IgD-negative memory B cell (primary cell): ENCODE measurements around the gene LRRC8C. TPM values are rescaled to one million over a fixed set of nuclear protein-coding genes. Genes with fewer than 3 reads are reported as not detected.

ENCODE experiments used
- H3K27ac Mint-ChIP-seq, 3 donors: one replicate each; pipeline ENCODE4 v1.8.0; 2020 to 2022; ENCODE audit warnings: mild to moderate bottlenecking in 3 of 3, mixed read lengths in 3 of 3, moderate library complexity in 1 of 3
- H3K27me3 Mint-ChIP-seq: one replicate; pipeline ENCODE4 v1.8.0; 2021; ENCODE audit warnings: mixed read lengths
- H3K36me3 Mint-ChIP-seq: one replicate; pipeline ENCODE4 v1.8.0; 2020; ENCODE audit warnings: mild to moderate bottlenecking, mixed read lengths
- H3K4me1 Mint-ChIP-seq, 3 donors: one replicate each; pipeline ENCODE4 v1.8.0; 2020 to 2022; ENCODE audit warnings: mixed read lengths in 3 of 3, mild to moderate bottlenecking in 1 of 3
- H3K4me3 Mint-ChIP-seq, 4 donors: one replicate each; pipeline ENCODE4 v1.8.0; 2020 to 2022; ENCODE audit warnings: mild to moderate bottlenecking in 4 of 4, mixed read lengths in 4 of 4, moderate library complexity in 3 of 4
- H3K9me3 Mint-ChIP-seq, 3 donors: one replicate each; pipeline ENCODE4 v1.8.0; 2020 to 2021; ENCODE audit warnings: mixed read lengths in 3 of 3, mild to moderate bottlenecking in 1 of 3
- polyA plus RNA-seq: library from polyadenylated mRNA; unstranded; fragments of 300-500 nt; fragmentation: Illumina TruSeq; gene quantifications from one replicate; pipeline ENCODE4 v1.2.3, GENCODE V29; 2021

LRRC8C gene
- polyA plus RNA-seq, 1 donor from 2014 or later = 2.9 TPM

- peaks cover 2% of the 10 kb centered on the region for H3K27me3 Mint-ChIP-seq
- H3K9me3 Mint-ChIP-seq = peaks cover 0 to 2% (median 0%) of the 10 kb centered on the region in 3 donors
- H3K4me3 Mint-ChIP-seq = peak overlapping the region; percentile 34 to 80 (median 60)
- H3K4me1 Mint-ChIP-seq = peaks cover 29 to 41% (median 32%) of the 10 kb centered on the region in 3 donors
- H3K27ac Mint-ChIP-seq = peak overlapping the region; percentile 49 to 87 (median 57)
- H3K36me3 Mint-ChIP-seq = peaks cover 7% of the 10 kb centered on the region
Measured at GRCh38 chr1:89705901-89706699, 73.2 kb downstream of the LRRC8C start.

- Mint-ChIP-seq H3K4me1 (peaks cover 29 to 41% (median 34%) of the 10 kb centered on the region in 3 donors), H3K27me3 (peaks cover 2% of the 10 kb centered on the region), H3K36me3 (peaks cover 10% of the 10 kb centered on the region), H3K4me3 (peak overlapping the region; percentile 34 to 80 (median 60)), H3K9me3 (peaks cover 0 to 2% (median 0%) of the 10 kb centered on the region in 3 donors), H3K27ac (peak overlapping the region in 2 of 3 donors; percentile 49 to 87)
Measured at GRCh38 chr1:89706700-89707012, 73.7 kb downstream of the LRRC8C start.

- no peak overlapping the region for H3K4me3 Mint-ChIP-seq
- H3K9me3 Mint-ChIP-seq = peaks cover 0 to 2% (median 0%) of the 10 kb centered on the region in 3 donors
- H3K27ac Mint-ChIP-seq = peak overlapping the region in 1 of 3 donors; percentile 31
- H3K27me3 Mint-ChIP-seq = peaks cover 2% of the 10 kb centered on the region
- H3K36me3 Mint-ChIP-seq = peaks cover 19% of the 10 kb centered on the region
- peaks cover 29 to 35% (median 31%) of the 10 kb centered on the region in 3 donors for H3K4me1 Mint-ChIP-seq
Measured at GRCh38 chr1:89708751-89709375, 75.9 kb downstream of the LRRC8C start.

GRCh38 chr1:89710498-89711139 lies 77.7 kb downstream of the LRRC8C start:
- H3K4me3 Mint-ChIP-seq = no peak overlapping the region
- peaks cover 2% of the 10 kb centered on the region for H3K27me3 Mint-ChIP-seq
- no peaks in the 10 kb centered on the region for H3K9me3 Mint-ChIP-seq
- peaks cover 17% of the 10 kb centered on the region for H3K36me3 Mint-ChIP-seq
- peaks cover 22 to 28% (median 26%) of the 10 kb centered on the region in 3 donors for H3K4me1 Mint-ChIP-seq
- no peak overlapping the region for H3K27ac Mint-ChIP-seq

- H3K36me3 Mint-ChIP-seq = peaks cover 17% of the 10 kb centered on the region
- no peaks in the 10 kb centered on the region for H3K9me3 Mint-ChIP-seq
- peaks cover 15 to 24% (median 22%) of the 10 kb centered on the region in 3 donors for H3K4me1 Mint-ChIP-seq
- H3K27me3 Mint-ChIP-seq = peaks cover 2% of the 10 kb centered on the region
- no peak overlapping the region for H3K4me3 Mint-ChIP-seq
- no peak overlapping the region for H3K27ac Mint-ChIP-seq
Measured at GRCh38 chr1:89711140-89711778, 78.3 kb downstream of the LRRC8C start.

- Mint-ChIP-seq H3K36me3 (peaks cover 17% of the 10 kb centered on the region), H3K4me1 (peaks cover 8 to 14% (median 12%) of the 10 kb centered on the region in 3 donors), H3K4me3 (no peak overlapping the region), H3K9me3 (no peaks in the 10 kb centered on the region), H3K27me3 (peaks cover 2% of the 10 kb centered on the region), H3K27ac (no peak overlapping the region)
Measured at GRCh38 chr1:89712420-89712819, 79.5 kb downstream of the LRRC8C start.

- Mint-ChIP-seq H3K9me3 (no peaks in the 10 kb centered on the region), H3K4me3 (no peak overlapping the region), H3K27me3 (peaks cover 1% of the 10 kb centered on the region), H3K4me1 (peaks cover 22 to 24% (median 22%) of the 10 kb centered on the region in 3 donors), H3K27ac (no peak overlapping the region), H3K36me3 (peaks cover 14% of the 10 kb centered on the region)
Measured at GRCh38 chr1:89715677-89716076, 82.8 kb downstream of the LRRC8C start.

- Mint-ChIP-seq H3K9me3 (no peaks in the 10 kb centered on the region), H3K36me3 (peaks cover 2% of the 10 kb centered on the region), H3K27me3 (peaks cover 1% of the 10 kb centered on the region), H3K27ac (peak overlapping the region in 2 of 3 donors; percentile 18 to 56), H3K4me1 (peaks cover 42 to 48% (median 44%) of the 10 kb centered on the region in 3 donors), H3K4me3 (peak overlapping the region in 3 of 4 donors; percentile 32 to 82 (median 78))
Measured at GRCh38 chr1:89719502-89720306, 86.8 kb downstream of the LRRC8C start.

- peak overlapping the region in 2 of 4 donors; percentile 50 to 70 for H3K4me3 Mint-ChIP-seq
- peaks cover 53 to 55% (median 55%) of the 10 kb centered on the region in 3 donors for H3K4me1 Mint-ChIP-seq
- no peaks in the 10 kb centered on the region for H3K9me3 Mint-ChIP-seq
- H3K27ac Mint-ChIP-seq = no peak overlapping the region
- H3K36me3 Mint-ChIP-seq = peaks cover 2% of the 10 kb centered on the region
- H3K27me3 Mint-ChIP-seq = peaks cover 1% of the 10 kb centered on the region
Measured at GRCh38 chr1:89720839-89721238, 87.9 kb downstream of the LRRC8C start.

GRCh38 chr1:89721351-89721750 lies 88.4 kb downstream of the LRRC8C start:
- Mint-ChIP-seq H3K4me1 (peaks cover 54 to 60% (median 57%) of the 10 kb centered on the region in 3 donors), H3K9me3 (no peaks in the 10 kb centered on the region), H3K36me3 (peaks cover 2% of the 10 kb centered on the region), H3K4me3 (peak overlapping the region in 2 of 4 donors; percentile 50 to 70), H3K27me3 (peaks cover 1% of the 10 kb centered on the region), H3K27ac (peak overlapping the region in 1 of 3 donors; percentile 55)

GRCh38 chr1:89723144-89723543 lies 90.2 kb downstream of the LRRC8C start:
- H3K36me3 Mint-ChIP-seq = peaks cover 2% of the 10 kb centered on the region
- no peak overlapping the region for H3K4me3 Mint-ChIP-seq
- peaks cover 54 to 56% (median 54%) of the 10 kb centered on the region in 3 donors for H3K4me1 Mint-ChIP-seq
- no peaks in the 10 kb centered on the region for H3K9me3 Mint-ChIP-seq
- no peak overlapping the region for H3K27ac Mint-ChIP-seq
- peaks cover 1% of the 10 kb centered on the region for H3K27me3 Mint-ChIP-seq

GRCh38 chr1:89723863-89724262 lies 90.9 kb downstream of the LRRC8C start:
- Mint-ChIP-seq H3K27ac (peak overlapping the region in 1 of 3 donors; percentile 25), H3K36me3 (peaks cover 2% of the 10 kb centered on the region), H3K27me3 (peaks cover 1% of the 10 kb centered on the region), H3K9me3 (no peaks in the 10 kb centered on the region), H3K4me3 (peak overlapping the region in 2 of 4 donors; percentile 29 to 54), H3K4me1 (peaks cover 53 to 56% (median 56%) of the 10 kb centered on the region in 3 donors)

- H3K27ac Mint-ChIP-seq = peak overlapping the region in 1 of 3 donors; percentile 25
- H3K4me3 Mint-ChIP-seq = peak overlapping the region in 2 of 4 donors; percentile 29 to 82
- H3K36me3 Mint-ChIP-seq = peaks cover 2% of the 10 kb centered on the region
- no peaks in the 10 kb centered on the region for H3K9me3 Mint-ChIP-seq
- peaks cover 1% of the 10 kb centered on the region for H3K27me3 Mint-ChIP-seq
- H3K4me1 Mint-ChIP-seq = peaks cover 47 to 50% (median 50%) of the 10 kb centered on the region in 3 donors
Measured at GRCh38 chr1:89724369-89725010, 91.6 kb downstream of the LRRC8C start.
